HepG2 (cell line): ENCODE measurements around the gene SP140L. TPM values are rescaled to one million over a fixed set of nuclear protein-coding genes. Genes with fewer than 3 reads are reported as not detected.

Source experiments
- ATAC-seq: fragments of 200-7000 bp; cut with Tn5 transposase; 3 replicates; pipeline ENCODE4 v1.9.1; 2020; ENCODE audit warnings: mild to moderate bottlenecking, moderate library complexity
- BruUV-seq: library from RNA; stranded (reverse); fragments of 400-500 nt; replicated peaks from 2 replicates; lab custom pipeline; 2021; lab: Mats Ljungman, UMichigan
- CTCF ChIA-PET: fragments of 300-600 bp; formaldehyde crosslinking; extraction: SDS; loops from one replicate; lab custom pipeline; 2021; ENCODE audit warnings: low total read pairs, inconsistent platforms, low intra/inter-chr PET ratio; lab: Yijun Ruan, JAX
- POLR2A ChIA-PET: fragments of 350-600 bp; sonication (Branson Sonifier 250); formaldehyde crosslinking; loops from one replicate; lab custom pipeline; 2020; ENCODE audit warnings: antibody characterized with exemption, inconsistent platforms; lab: Yijun Ruan, JAX
- DNase-seq: peaks from one replicate; pipeline ENCODE4 v3.0.0-alpha.2; 2015; ENCODE audit warnings: low spot score
- FAIRE-seq: peaks from 3 replicates; lab custom pipeline; 2011; peaks lifted over from hg19 to GRCh38; lab: Jason Lieb, UNC
- H2AFZ ChIP-seq: one replicate; pipeline ENCODE4 v1.6.1; 2011; ENCODE audit warnings: low read length, inconsistent platforms
- H3K27ac ChIP-seq: fragments of 300-600 bp; 3 replicates; pipeline ENCODE4 v1.8.0; 2011; ENCODE audit warnings: mixed run types, mild to moderate bottlenecking, mixed read lengths, low read length, inconsistent platforms; ENCODE audit not compliant: insufficient read depth; ENCODE audit errors: extremely low read length
- H3K27me3 ChIP-seq, 2 experiments: fragments of 200-600 bp in 1 of 2; 2 replicates in 1 of 2; 3 replicates in 1 of 2; pipeline versions ENCODE4 v1.6.0 to v1.8.0; 2011; ENCODE audit warnings: low read length in 2 of 2, mild to moderate bottlenecking in 2 of 2, moderate library complexity in 2 of 2, inconsistent platforms in 1 of 2; ENCODE audit not compliant: insufficient read depth in 2 of 2, control insufficient read depth in 1 of 2
- H3K36me3 ChIP-seq, 2 experiments: fragments of 200-600 bp in 1 of 2; replicated peaks in 1 of 2; 2 replicates in 1 of 2; 3 replicates in 1 of 2; pipeline versions ENCODE4 v1.5.1 to v1.8.0; 2011; ENCODE audit warnings: low read length in 2 of 2, inconsistent platforms in 1 of 2; ENCODE audit not compliant: insufficient read depth in 2 of 2, control insufficient read depth in 1 of 2
- H3K4me1 ChIP-seq: 2 replicates; pipeline ENCODE4 v1.5.1; 2012; ENCODE audit warnings: low read length, inconsistent platforms; ENCODE audit not compliant: insufficient read depth
- H3K4me2 ChIP-seq: 2 replicates; pipeline ENCODE4 v1.6.0; 2011; ENCODE audit warnings: low read depth, low read length, inconsistent platforms
- H3K4me3 ChIP-seq, 3 experiments: fragments of 200-600 bp in 1 of 3; sonication (generic), shearing (Covaris generic) in 1 of 3; replicated peaks in 1 of 3; 2 replicates each; pipeline ENCODE4 v1.5.1; 2011 to 2016; ENCODE audit warnings: low read length in 3 of 3, inconsistent platforms in 2 of 3, low read depth in 2 of 3, mild to moderate bottlenecking in 2 of 3, control low read depth in 1 of 3, mixed read lengths in 1 of 3; ENCODE audit not compliant: insufficient read depth in 1 of 3
- H3K79me2 ChIP-seq: one replicate; pipeline ENCODE4 v1.6.1; 2011; ENCODE audit warnings: low read length, inconsistent platforms; ENCODE audit not compliant: insufficient read depth
- H3K9ac ChIP-seq: 2 replicates; pipeline ENCODE4 v1.6.0; 2011; ENCODE audit warnings: mild to moderate bottlenecking, low read depth, low read length, inconsistent platforms; ENCODE audit not compliant: insufficient read depth
- H3K9me3 ChIP-seq: 2 replicates; pipeline ENCODE4 v1.5.1; 2012; ENCODE audit warnings: mild to moderate bottlenecking, low read length
- H4K20me1 ChIP-seq: 2 replicates; pipeline ENCODE4 v1.6.0; 2011; ENCODE audit warnings: inconsistent platforms, mild to moderate bottlenecking, low read length, moderate library complexity; ENCODE audit not compliant: insufficient read depth
- BRD4 ChIP-seq: sonication (generic); formaldehyde crosslinking; IDR thresholded peaks from 2 replicates; pipeline ENCODE4 v1.4.0; 2020; ENCODE audit warnings: missing genetic modification reagents
- CBX5 ChIP-seq: sonication (generic); formaldehyde crosslinking; IDR thresholded peaks from 2 replicates; pipeline ENCODE4 v1.4.0; 2020; ENCODE audit warnings: missing genetic modification reagents, borderline replicate concordance
- NFAT5 ChIP-seq: sonication (generic); formaldehyde crosslinking; IDR thresholded peaks from 2 replicates; pipeline ENCODE4 v1.4.0; 2020; ENCODE audit warnings: missing genetic modification reagents
- PRDM15 ChIP-seq: sonication (generic); formaldehyde crosslinking; IDR thresholded peaks from 2 replicates; pipeline ENCODE4 v1.4.0; 2020; ENCODE audit warnings: missing genetic modification reagents
- SNAI1 ChIP-seq: sonication (generic); formaldehyde crosslinking; IDR thresholded peaks from 2 replicates; pipeline ENCODE4 v1.5.0; 2020; ENCODE audit warnings: mild to moderate bottlenecking, missing genetic modification reagents, borderline replicate concordance
- THAP8 ChIP-seq: sonication (generic); formaldehyde crosslinking; IDR thresholded peaks from 2 replicates; pipeline ENCODE4 v1.5.1; 2020; ENCODE audit warnings: missing genetic modification reagents, mild to moderate bottlenecking, borderline replicate concordance
- ZBED4 ChIP-seq: sonication (generic); formaldehyde crosslinking; IDR thresholded peaks from 2 replicates; pipeline ENCODE4 v1.4.0; 2020; ENCODE audit warnings: missing genetic modification reagents, borderline replicate concordance
- ZBTB2 ChIP-seq: sonication (generic); formaldehyde crosslinking; IDR thresholded peaks from 2 replicates; pipeline ENCODE4 v1.8.0; 2022; ENCODE audit warnings: low read depth, missing genetic modification reagents
- WGBS: methylation state at CpG from one replicate; pipeline ENCODE4 v1.1.6; 2017; ENCODE audit warnings: low lambda C conversion rate; 5-methylcytosine and 5-hydroxymethylcytosine counted together
- in situ Hi-C: cut with HindIII; loops from 2 replicates; pipeline ENCODE4 v1.10.0; 2017; ENCODE audit warnings: low pct_unique_long_range_greater_than_20kb; ENCODE audit not compliant: extremely low pct_ligation_motif_present
- intact Hi-C: fragments of 100-400 bp; cut with micrococcal nuclease; formaldehyde crosslinking; loops from one replicate; pipeline ENCODE4 v1.10.0; 2022; ENCODE audit not compliant: unreplicated experiment
- polyA plus RNA-seq, 8 experiments: library from polyadenylated mRNA; depleted of rRNA in 3 of 8; stranded (reverse) in 7 of 8; unstranded in 1 of 8; fragments of >200 nt; fragmentation: Illumina TruSeq in 4 of 8; extraction: Trizol in 4 of 8; gene quantifications; 2 replicates each; pipeline versions ENCODE4 v1.2.1 to v1.2.3, GENCODE V29; 2011 to 2016; ENCODE audit warnings: low read depth in 4 of 8, missing spikeins in 1 of 8, mixed read lengths in 1 of 8; ENCODE audit not compliant: insufficient read depth in 1 of 8
- total RNA-seq, 5 experiments: library from RNA; depleted of rRNA; stranded (reverse); fragments of >200 nt; fragmentation: Illumina TruSeq; extraction: Trizol; gene quantifications; 2 replicates each; pipeline ENCODE4 v1.2.3, GENCODE V29; 2016; ENCODE audit warnings: low read depth in 1 of 5

Gene SP140L
- total and polyA plus RNA-seq, 2 of the 13 experiments (the other 11 are each of a cell fraction or from before 2014, with no cell fraction given), result 10.9 to 17.5 TPM

- ATAC-seq (no peak), DNase-seq (no peak), FAIRE-seq (no peak)
- Histone ChIP-seq H4K20me1 (no peaks in the 10 kb centered on the region), H3K9me3 (no peaks in the 10 kb centered on the region), H2AFZ (no peak overlapping the region), H3K27me3 (no peaks in the 10 kb centered on the region), H3K79me2 (no peaks in the 10 kb centered on the region), H3K4me3 (no peak overlapping the region), H3K4me2 (no peak overlapping the region), H3K36me3 (peaks cover 1 to 6% of the 10 kb centered on the region in 2 experiments; a peak in 2 of 5 replicates), H3K27ac (no peak overlapping the region), H3K4me1 (no peaks in the 10 kb centered on the region), H3K9ac (no peak overlapping the region)
- POLR2A ChIA-PET, result no interaction called here
- CTCF ChIA-PET, result no interaction called here
- intact Hi-C loops, result no loop called here
- in situ Hi-C loops, result no loop called here
- no TSS peak for BruUV-seq
- 100% methylated on average over 2 of the region's 2 CpGs for WGBS
- no peak for TF ChIP-seq NFAT5 (CRISPR knock-in tag)
- no peak for TF ChIP-seq PRDM15
- no peak for TF ChIP-seq SNAI1
- TF ChIP-seq ZBED4, result no peak
- TF ChIP-seq ZBTB2 (CRISPR knock-in tag), result no peak
- no peak for TF ChIP-seq BRD4 (CRISPR knock-in tag)
- TF ChIP-seq THAP8 (CRISPR knock-in tag), result no peak
- no peak for TF ChIP-seq CBX5 (CRISPR knock-in tag)
These were observed 126.0 kb downstream of the SP140L start for GRCh38 chr2:230453006-230453405.
